ENCODE measurements around the gene GPRC5A. TPM values are rescaled to one million over a fixed set of nuclear protein-coding genes. Genes with fewer than 3 reads are reported as not detected.

Gene GPRC5A
- total RNA-seq, 6 experiments from 2014 or later = 206 to 371 (median 280) TPM

DNA sequence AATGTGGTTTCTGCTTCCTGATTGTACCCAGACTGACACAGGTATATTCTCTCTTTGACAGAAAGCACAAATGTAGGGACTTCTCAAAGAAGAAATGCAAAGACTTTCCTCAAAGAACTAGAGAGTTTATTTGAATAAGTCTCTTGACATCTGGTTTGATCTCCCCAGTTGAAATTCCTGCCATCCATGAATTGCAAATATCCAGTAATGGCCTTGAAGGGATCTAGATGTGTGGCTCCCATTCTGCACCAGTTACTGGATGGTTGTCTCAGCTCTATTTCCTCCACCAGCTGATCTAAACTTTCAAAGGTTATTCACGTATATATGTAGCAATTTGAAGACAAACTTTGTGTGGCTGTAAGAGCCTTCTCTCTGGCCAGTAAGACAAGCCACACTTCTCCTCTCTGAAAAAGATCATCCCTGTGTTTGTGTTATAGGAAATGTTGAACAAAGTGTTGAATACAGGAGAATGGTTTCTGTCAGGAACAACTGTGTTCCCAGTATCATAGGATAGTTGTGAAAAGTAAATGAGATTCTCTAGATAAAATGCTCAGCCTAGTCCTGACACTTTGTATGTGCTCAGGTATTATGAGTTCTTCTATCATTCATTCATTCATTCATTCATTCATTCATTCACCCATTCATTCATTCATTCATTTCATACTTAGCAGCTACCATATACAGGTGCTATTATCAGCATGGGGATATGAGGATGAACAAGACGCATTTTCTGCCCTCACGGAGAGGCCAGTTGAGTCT lies 22.7 kb upstream of the GPRC5A start:
- Mint-ChIP-seq H3K36me3 (ENCODE audit: low read depth) (peaks cover 53% of the 10 kb centered on the region), H3K4me3 (no peak overlapping the region), H3K9me3 (no peaks in the 10 kb centered on the region), H3K4me1 (ENCODE audit: low read depth) (peaks cover 57% of the 10 kb centered on the region), H3K27ac (peak overlapping the region; percentile 50), H3K27me3 (ENCODE audit: insufficient read depth) (peaks cover 3% of the 10 kb centered on the region; the same call in 1 of the 2 replicates)
- DNase-seq = no peak
- no peak for TF ChIP-seq CTCF (IDR thresholded peaks at IDR 0.05)

DNA sequence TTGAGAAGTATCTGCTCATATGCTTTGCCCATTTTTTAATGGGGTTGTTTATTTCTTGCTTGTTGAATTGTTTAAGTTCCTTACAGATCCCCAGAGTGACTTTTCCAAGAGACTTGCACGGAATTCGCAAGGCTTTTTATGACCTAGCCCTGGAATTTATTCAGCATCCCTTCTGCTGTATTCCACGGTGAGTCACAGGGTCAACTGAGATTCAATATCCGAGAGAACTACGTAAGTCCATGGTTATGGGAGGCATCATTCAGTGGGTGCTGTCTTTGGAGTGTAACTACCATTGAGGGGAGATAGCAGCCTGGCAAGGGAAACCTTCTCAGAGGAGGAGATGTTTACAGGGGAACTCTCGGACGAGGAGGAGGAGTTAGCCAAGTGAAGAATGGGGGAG lies 20.9 kb upstream of the GPRC5A start:
- H3K9me3 Mint-ChIP-seq = no peaks in the 10 kb centered on the region
- peak overlapping the region; percentile 96 for H3K27ac Mint-ChIP-seq
- H3K4me1 Mint-ChIP-seq (ENCODE audit: low read depth) = peaks cover 73% of the 10 kb centered on the region
- peak overlapping the region; percentile 74 for H3K4me3 Mint-ChIP-seq
- peaks cover 54% of the 10 kb centered on the region for H3K36me3 Mint-ChIP-seq (ENCODE audit: low read depth)
- H3K27me3 Mint-ChIP-seq (ENCODE audit: insufficient read depth) = peaks cover 3% of the 10 kb centered on the region; the same call in 1 of the 2 replicates
- no peak for TF ChIP-seq CTCF (IDR thresholded peaks at IDR 0.05)
- peak; percentile 99 for DNase-seq

- no peak; the same call in 1 of the 2 replicates for TF ChIP-seq CTCF (IDR thresholded peaks at IDR 0.05)
- Mint-ChIP-seq H3K4me1 (ENCODE audit: low read depth) (peaks cover 79% of the 10 kb centered on the region), H3K9me3 (no peaks in the 10 kb centered on the region), H3K27me3 (ENCODE audit: insufficient read depth) (peaks cover 2% of the 10 kb centered on the region; the same call in 1 of the 2 replicates), H3K36me3 (ENCODE audit: low read depth) (peaks cover 56% of the 10 kb centered on the region), H3K4me3 (peak overlapping the region; percentile 80), H3K27ac (peak overlapping the region; percentile 96)
- DNase-seq = no peak
Observed at GRCh38 chr12:12871587-12872138, 19.7 kb upstream of the GPRC5A start.

DNA sequence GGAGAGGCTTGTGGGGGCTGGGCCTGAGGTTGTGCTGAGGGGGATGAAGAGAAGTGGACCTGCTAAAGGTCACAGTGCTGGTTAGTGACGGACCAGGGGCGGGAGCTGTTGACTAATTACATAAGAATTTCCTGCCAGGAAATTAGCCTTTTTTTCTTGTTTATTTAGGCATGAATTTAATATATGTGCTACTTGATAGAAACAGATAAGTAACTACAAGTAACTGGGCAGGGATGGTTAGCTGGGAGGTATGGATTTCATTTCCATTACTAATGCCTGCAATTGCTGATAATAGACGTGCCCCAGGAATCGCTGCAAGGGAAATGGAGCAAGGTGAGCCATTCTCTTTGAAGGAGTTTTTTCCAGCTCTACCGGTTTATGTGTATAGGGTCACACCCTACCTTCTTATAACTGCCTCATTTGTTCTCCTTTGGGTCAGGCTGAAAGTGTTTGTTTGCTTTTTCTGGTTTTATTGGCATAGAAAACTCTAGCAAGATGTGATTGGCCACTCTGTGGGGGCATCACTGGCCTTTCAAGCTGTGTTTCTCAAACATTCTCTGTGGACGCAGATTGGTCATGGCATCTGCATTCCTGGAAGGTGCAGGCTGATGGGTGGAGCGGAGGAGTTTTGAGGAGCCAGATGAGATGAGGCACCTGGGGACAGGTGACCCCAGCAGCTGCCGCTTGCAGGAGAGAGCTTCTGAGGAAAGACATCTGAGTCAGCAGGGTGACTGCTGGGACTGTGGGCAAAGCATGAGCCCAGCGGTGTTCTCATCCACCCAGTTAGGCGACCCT lies 19.0 kb upstream of the GPRC5A start:
- TF ChIP-seq CTCF (IDR thresholded peaks at IDR 0.05) = no peak
- Mint-ChIP-seq H3K9me3 (no peaks in the 10 kb centered on the region), H3K36me3 (ENCODE audit: low read depth) (peaks cover 54% of the 10 kb centered on the region), H3K4me1 (ENCODE audit: low read depth) (peaks cover 86% of the 10 kb centered on the region), H3K4me3 (peak overlapping the region; percentile 80), H3K27ac (peak overlapping the region; percentile 96), H3K27me3 (ENCODE audit: insufficient read depth) (peaks cover 2% of the 10 kb centered on the region; the same call in 1 of the 2 replicates)
- DNase-seq = peak; percentile 87

DNA sequence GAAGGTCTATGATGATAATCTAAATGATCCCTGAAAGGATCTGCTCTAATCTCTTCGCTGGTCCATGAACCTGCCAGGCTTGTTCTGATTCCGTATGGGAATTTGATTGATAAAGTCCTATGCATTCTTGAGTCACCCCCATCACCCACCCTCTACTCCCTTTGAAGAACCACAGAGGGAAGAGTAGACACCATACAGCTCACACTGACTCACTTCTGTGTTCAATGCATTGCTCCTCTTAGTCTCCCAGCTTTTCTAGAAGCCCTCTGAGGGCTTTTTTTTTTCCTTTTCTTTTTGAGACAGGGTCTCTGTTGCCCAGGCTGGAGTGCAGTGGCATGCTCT lies 18.5 kb upstream of the GPRC5A start:
- Mint-ChIP-seq H3K9me3 (no peaks in the 10 kb centered on the region), H3K27ac (peak overlapping the region; percentile 96), H3K4me3 (peak overlapping the region; percentile 80), H3K27me3 (ENCODE audit: insufficient read depth) (peaks cover 2% of the 10 kb centered on the region; the same call in 1 of the 2 replicates), H3K36me3 (ENCODE audit: low read depth) (peaks cover 50% of the 10 kb centered on the region), H3K4me1 (ENCODE audit: low read depth) (peaks cover 88% of the 10 kb centered on the region)
- TF ChIP-seq CTCF (IDR thresholded peaks at IDR 0.05) = no peak
- DNase-seq = peak; percentile 44
